ENCODE measurements around the gene PRDM15. TPM values are rescaled to one million over a fixed set of nuclear protein-coding genes. Genes with fewer than 3 reads are reported as not detected.

PRDM15 gene
- total RNA-seq, 2 experiments from 2014 or later, result 10.4 to 12.0 TPM

- Histone ChIP-seq H3K27me3 (ENCODE audit: control insufficient read depth in 1 of 2, insufficient read depth in 2 of 2, low read length in 2 of 2) (peaks cover 68 to 93% of the 10 kb centered on the region in 2 experiments), H3K4me1 (ENCODE audit: insufficient read depth, low read length) (peaks cover 47% of the 10 kb centered on the region), H3K27ac (ENCODE audit: low read depth in 1 of 2, low read length in 2 of 2) (no peak overlapping the region), H3K9me3 (ENCODE audit: control insufficient read depth in 1 of 2, insufficient read depth in 1 of 2, low read length in 2 of 2) (peaks cover 0 to 10% of the 10 kb centered on the region in 2 experiments), H3K36me3 (ENCODE audit: insufficient read depth, low read length) (no peaks in the 10 kb centered on the region), H3K4me3 (ENCODE audit: low read length) (no peak overlapping the region)
- H3K9me3 Mint-ChIP-seq, result no peaks in the 10 kb centered on the region
- peaks cover 44% of the 10 kb centered on the region for H3K4me1 Mint-ChIP-seq (ENCODE audit: low read depth)
- CTCF ChIA-PET, result no interaction called here
- DNase-seq, result no peak
- TF ChIP-seq, protein P1, sequence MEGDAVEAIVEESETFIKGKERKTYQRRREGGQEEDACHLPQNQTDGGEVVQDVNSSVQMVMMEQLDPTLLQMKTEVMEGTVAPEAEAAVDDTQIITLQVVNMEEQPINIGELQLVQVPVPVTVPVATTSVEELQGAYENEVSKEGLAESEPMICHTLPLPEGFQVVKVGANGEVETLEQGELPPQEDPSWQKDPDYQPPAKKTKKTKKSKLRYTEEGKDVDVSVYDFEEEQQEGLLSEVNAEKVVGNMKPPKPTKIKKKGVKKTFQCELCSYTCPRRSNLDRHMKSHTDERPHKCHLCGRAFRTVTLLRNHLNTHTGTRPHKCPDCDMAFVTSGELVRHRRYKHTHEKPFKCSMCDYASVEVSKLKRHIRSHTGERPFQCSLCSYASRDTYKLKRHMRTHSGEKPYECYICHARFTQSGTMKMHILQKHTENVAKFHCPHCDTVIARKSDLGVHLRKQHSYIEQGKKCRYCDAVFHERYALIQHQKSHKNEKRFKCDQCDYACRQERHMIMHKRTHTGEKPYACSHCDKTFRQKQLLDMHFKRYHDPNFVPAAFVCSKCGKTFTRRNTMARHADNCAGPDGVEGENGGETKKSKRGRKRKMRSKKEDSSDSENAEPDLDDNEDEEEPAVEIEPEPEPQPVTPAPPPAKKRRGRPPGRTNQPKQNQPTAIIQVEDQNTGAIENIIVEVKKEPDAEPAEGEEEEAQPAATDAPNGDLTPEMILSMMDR (IDR thresholded peaks at IDR 0.05), result no peak
- H3K36me3 Mint-ChIP-seq (ENCODE audit: low read depth), result no peaks in the 10 kb centered on the region
- no peak for ATAC-seq (ENCODE audit: poor library complexity)
- H3K4me3 Mint-ChIP-seq, result no peak overlapping the region
- H3K27me3 Mint-ChIP-seq, result peaks cover 85% of the 10 kb centered on the region
- POLR2A ChIA-PET, result no interaction called here
- no peak overlapping the region for H3K27ac Mint-ChIP-seq
- intact Hi-C loops (cut with DNase I, micrococcal nuclease), result no loop called here
These were observed 115.1 kb downstream of the PRDM15 start for GRCh38 chr21:41763996-41764395.

- TF ChIP-seq, protein P1 (IDR thresholded peaks at IDR 0.05), result no peak
- Histone ChIP-seq H3K4me3 (ENCODE audit: low read length) (no peak overlapping the region), H3K36me3 (ENCODE audit: insufficient read depth, low read length) (no peaks in the 10 kb centered on the region), H3K9me3 (ENCODE audit: control insufficient read depth in 1 of 2, insufficient read depth in 1 of 2, low read length in 2 of 2) (peaks cover 0 to 10% of the 10 kb centered on the region in 2 experiments), H3K4me1 (ENCODE audit: insufficient read depth, low read length) (peaks cover 42% of the 10 kb centered on the region), H3K27ac (ENCODE audit: low read depth in 1 of 2, low read length in 2 of 2) (no peak overlapping the region), H3K27me3 (ENCODE audit: control insufficient read depth in 1 of 2, insufficient read depth in 2 of 2, low read length in 2 of 2) (peaks cover 68 to 88% of the 10 kb centered on the region in 2 experiments)
- CTCF ChIA-PET, result no interaction called here
- no peaks in the 10 kb centered on the region for H3K9me3 Mint-ChIP-seq
- intact Hi-C loops (cut with DNase I, micrococcal nuclease), result no loop called here
- no peak overlapping the region for H3K27ac Mint-ChIP-seq
- no peak overlapping the region for H3K4me3 Mint-ChIP-seq
- H3K27me3 Mint-ChIP-seq, result peaks cover 80% of the 10 kb centered on the region
- H3K4me1 Mint-ChIP-seq (ENCODE audit: low read depth), result peaks cover 39% of the 10 kb centered on the region
- DNase-seq, result no peak
- ATAC-seq (ENCODE audit: poor library complexity), result no peak
- POLR2A ChIA-PET, result no interaction called here
- H3K36me3 Mint-ChIP-seq (ENCODE audit: low read depth), result no peaks in the 10 kb centered on the region
These were observed 115.7 kb downstream of the PRDM15 start for GRCh38 chr21:41763398-41763931.

- H3K9me3 ChIP-seq (ENCODE audit: control insufficient read depth in 1 of 2, insufficient read depth in 1 of 2, low read length in 2 of 2), result peaks cover 0 to 10% of the 10 kb centered on the region in 2 experiments
- ATAC-seq (ENCODE audit: poor library complexity) (no peak), DNase-seq (no peak)
- TF ChIP-seq, protein P1 (IDR thresholded peaks at IDR 0.05), result no peak
- H3K27ac ChIP-seq (ENCODE audit: low read depth in 1 of 2, low read length in 2 of 2), result no peak overlapping the region
- H3K36me3 ChIP-seq (ENCODE audit: insufficient read depth, low read length), result no peaks in the 10 kb centered on the region
- no peak overlapping the region for H3K4me3 ChIP-seq (ENCODE audit: low read length)
- Mint-ChIP-seq H3K27me3 (peaks cover 73% of the 10 kb centered on the region), H3K9me3 (no peaks in the 10 kb centered on the region), H3K4me3 (no peak overlapping the region), H3K36me3 (ENCODE audit: low read depth) (no peaks in the 10 kb centered on the region), H3K27ac (no peak overlapping the region), H3K4me1 (ENCODE audit: low read depth) (peaks cover 32% of the 10 kb centered on the region)
- peaks cover 35% of the 10 kb centered on the region for H3K4me1 ChIP-seq (ENCODE audit: insufficient read depth, low read length)
- ChIA-PET CTCF (no interaction called here), POLR2A (no interaction called here)
- H3K27me3 ChIP-seq (ENCODE audit: control insufficient read depth in 1 of 2, insufficient read depth in 2 of 2, low read length in 2 of 2), result peaks cover 66 to 81% of the 10 kb centered on the region in 2 experiments
- intact Hi-C loops (cut with DNase I, micrococcal nuclease), result no loop called here
These were observed 116.4 kb downstream of the PRDM15 start for GRCh38 chr21:41762753-41763152.
